Measurements from ENCODE around the gene C1orf167. TPM values are rescaled to one million over a fixed set of nuclear protein-coding genes. Genes with fewer than 3 reads are reported as not detected.

C1orf167 gene
- total and polyA plus RNA-seq, 2 of the 13 experiments (the other 11 are each of a cell fraction or from before 2014, with no cell fraction given): not detected

DNA sequence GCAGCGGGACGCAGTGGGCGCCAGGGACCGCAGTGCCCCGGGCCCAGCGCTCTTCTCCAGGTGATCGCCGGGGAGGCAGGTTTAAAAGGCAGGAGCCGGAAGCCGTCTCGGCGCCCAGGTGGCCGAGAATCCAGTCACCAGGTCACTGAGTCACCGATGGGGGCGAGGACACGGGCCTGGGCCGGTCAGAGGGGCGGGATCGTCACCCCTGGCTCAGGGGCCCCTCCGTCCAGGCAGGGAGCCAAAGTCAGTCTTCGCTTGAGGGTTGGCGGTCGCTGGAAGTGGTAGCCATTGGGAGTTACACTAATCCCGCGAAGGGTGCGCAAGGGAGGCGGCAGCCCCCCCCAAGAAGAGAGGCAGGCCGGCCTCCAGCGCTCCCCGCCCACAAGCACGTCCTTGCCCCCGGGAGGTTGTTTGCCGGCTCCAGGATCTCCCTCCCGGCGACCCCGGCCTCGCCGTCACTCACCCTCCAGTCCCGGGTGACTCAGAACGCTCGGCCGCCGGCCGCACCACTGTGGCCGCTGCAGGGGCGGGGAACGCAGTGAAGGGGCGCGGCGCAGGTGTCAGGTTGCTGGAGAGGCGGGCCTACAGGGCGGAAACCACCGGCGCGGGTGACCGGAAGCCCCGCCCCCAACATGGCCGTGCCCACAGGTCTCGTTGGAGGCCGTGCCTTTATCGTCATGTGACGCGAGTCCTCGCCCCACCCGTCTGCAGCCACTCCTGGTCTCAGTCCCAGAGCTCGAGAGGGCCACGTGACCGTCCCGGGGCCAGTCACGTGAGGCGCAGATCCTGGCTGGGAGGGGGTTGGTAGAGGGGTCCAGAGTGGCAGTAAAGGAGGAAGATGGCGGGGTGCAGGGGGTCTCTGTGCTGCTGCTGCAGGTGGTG is 43.7 kb downstream of the C1orf167 start, which contains the start of the genes CLCN6 and MTHFR (continued):
- TF ChIP-seq ZNF143 (CRISPR knock-in tag; IDR thresholded peaks at IDR 0.05) (peak; percentile 8; the same call in 1 of the 2 replicates), ZNF441 (CRISPR knock-in tag; IDR thresholded peaks at IDR 0.05; ENCODE audit: borderline replicate concordance) (peak; percentile 52; the same call in 1 of the 2 replicates), ONECUT2 (CRISPR knock-in tag; IDR thresholded peaks at IDR 0.05) (peak; percentile 8; the same call in 1 of the 2 replicates), ZNF556 (CRISPR knock-in tag; IDR thresholded peaks at IDR 0.05; ENCODE audit: borderline replicate concordance) (peak; percentile 63; the same call in 1 of the 2 replicates), EP300 (IDR thresholded peaks at IDR 0.05; ENCODE audit: low read depth in 2 of 2, low read length in 2 of 2) (peak in 1 of 2 experiments; percentile 48; a peak in 1 of 4 replicates), EP300 (CRISPR knock-in tag; IDR thresholded peaks at IDR 0.05; ENCODE audit: borderline replicate concordance) (peak; percentile 40; the same call in 1 of the 2 replicates), ZFY (CRISPR knock-in tag; IDR thresholded peaks at IDR 0.05) (peak; percentile 73), ZBTB1 (CRISPR knock-in tag; IDR thresholded peaks at IDR 0.05; ENCODE audit: borderline replicate concordance) (no peak), ZBTB39 (CRISPR knock-in tag; IDR thresholded peaks at IDR 0.05) (0 out of 2 replicates have a peak, but pooled peaks have one; percentile 41), TERF1 (CRISPR knock-in tag; IDR thresholded peaks at IDR 0.05) (no peak), ZNF547 (CRISPR knock-in tag; IDR thresholded peaks at IDR 0.05) (no peak), ZFX (CRISPR knock-in tag; IDR thresholded peaks at IDR 0.05; ENCODE audit: low read depth) (peak; percentile 84), PPARG (CRISPR knock-in tag; conservative IDR thresholded peaks at IDR 0.05) (0 out of 2 replicates have a peak, but pooled peaks have one; percentile 8), SNAPC2 (CRISPR knock-in tag; IDR thresholded peaks at IDR 0.05) (no peak), NAIF1 (CRISPR knock-in tag; IDR thresholded peaks at IDR 0.05; ENCODE audit: borderline replicate concordance) (peak; percentile 89)
- TF ChIP-seq, protein P1, sequence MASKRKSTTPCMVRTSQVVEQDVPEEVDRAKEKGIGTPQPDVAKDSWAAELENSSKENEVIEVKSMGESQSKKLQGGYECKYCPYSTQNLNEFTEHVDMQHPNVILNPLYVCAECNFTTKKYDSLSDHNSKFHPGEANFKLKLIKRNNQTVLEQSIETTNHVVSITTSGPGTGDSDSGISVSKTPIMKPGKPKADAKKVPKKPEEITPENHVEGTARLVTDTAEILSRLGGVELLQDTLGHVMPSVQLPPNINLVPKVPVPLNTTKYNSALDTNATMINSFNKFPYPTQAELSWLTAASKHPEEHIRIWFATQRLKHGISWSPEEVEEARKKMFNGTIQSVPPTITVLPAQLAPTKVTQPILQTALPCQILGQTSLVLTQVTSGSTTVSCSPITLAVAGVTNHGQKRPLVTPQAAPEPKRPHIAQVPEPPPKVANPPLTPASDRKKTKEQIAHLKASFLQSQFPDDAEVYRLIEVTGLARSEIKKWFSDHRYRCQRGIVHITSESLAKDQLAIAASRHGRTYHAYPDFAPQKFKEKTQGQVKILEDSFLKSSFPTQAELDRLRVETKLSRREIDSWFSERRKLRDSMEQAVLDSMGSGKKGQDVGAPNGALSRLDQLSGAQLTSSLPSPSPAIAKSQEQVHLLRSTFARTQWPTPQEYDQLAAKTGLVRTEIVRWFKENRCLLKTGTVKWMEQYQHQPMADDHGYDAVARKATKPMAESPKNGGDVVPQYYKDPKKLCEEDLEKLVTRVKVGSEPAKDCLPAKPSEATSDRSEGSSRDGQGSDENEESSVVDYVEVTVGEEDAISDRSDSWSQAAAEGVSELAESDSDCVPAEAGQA (IDR thresholded peaks at IDR 0.05; ENCODE audit: low read depth): peak; percentile 64; the same call in 1 of the 2 replicates
- TF ChIP-seq, protein P1 (CRISPR knock-in tag; IDR thresholded peaks at IDR 0.05; ENCODE audit: borderline replicate concordance): no peak
- TF ChIP-seq, protein P2, sequence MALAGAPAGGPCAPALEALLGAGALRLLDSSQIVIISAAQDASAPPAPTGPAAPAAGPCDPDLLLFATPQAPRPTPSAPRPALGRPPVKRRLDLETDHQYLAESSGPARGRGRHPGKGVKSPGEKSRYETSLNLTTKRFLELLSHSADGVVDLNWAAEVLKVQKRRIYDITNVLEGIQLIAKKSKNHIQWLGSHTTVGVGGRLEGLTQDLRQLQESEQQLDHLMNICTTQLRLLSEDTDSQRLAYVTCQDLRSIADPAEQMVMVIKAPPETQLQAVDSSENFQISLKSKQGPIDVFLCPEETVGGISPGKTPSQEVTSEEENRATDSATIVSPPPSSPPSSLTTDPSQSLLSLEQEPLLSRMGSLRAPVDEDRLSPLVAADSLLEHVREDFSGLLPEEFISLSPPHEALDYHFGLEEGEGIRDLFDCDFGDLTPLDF (CRISPR knock-in tag; IDR thresholded peaks at IDR 0.05): peak; percentile 75

Measured in HepG2 (cell line).